ENCODE data around the gene ADAMTSL1. TPM values are rescaled to one million over a fixed set of nuclear protein-coding genes. Genes with fewer than 3 reads are reported as not detected.

ADAMTSL1 gene
- total and polyA plus RNA-seq, 2 of the 8 experiments (the other 6 are each of a cell fraction or from before 2014, with no cell fraction given), result 0.84 to 1.1 TPM

GRCh38 chr9:18810581-18810980 lies 336.6 kb downstream of the ADAMTSL1 start:
- TF ChIP-seq RXRA (IDR thresholded peaks at IDR 0.05; ENCODE audit: insufficient read depth, low read depth, low read length) (no peak), YY1 (IDR thresholded peaks at IDR 0.05; ENCODE audit: low read depth, low read length) (no peak), ASH2L (IDR thresholded peaks at IDR 0.05; ENCODE audit: low read length) (no peak), RNF2 (IDR thresholded peaks at IDR 0.05; ENCODE audit: borderline replicate concordance, low read depth, low read length, missing control alignments, poor library complexity, severe bottlenecking) (no peak), EGR1 (IDR thresholded peaks at IDR 0.05; ENCODE audit: borderline replicate concordance, low read depth, low read length) (no peak), SIX5 (IDR thresholded peaks at IDR 0.05; ENCODE audit: low read depth, low read length) (no peak), CHD2 (IDR thresholded peaks at IDR 0.05; ENCODE audit: low read length) (no peak), RBBP5 (IDR thresholded peaks at IDR 0.05; ENCODE audit: borderline replicate concordance, low read depth, low read length) (no peak), SIRT6 (IDR thresholded peaks at IDR 0.05; ENCODE audit: low read length) (no peak), HDAC6 (IDR thresholded peaks at IDR 0.05; ENCODE audit: low read depth, low read length) (no peak), CBX8 (IDR thresholded peaks at IDR 0.05; ENCODE audit: borderline replicate concordance, low read depth, low read length) (no peak), GTF2F1 (IDR thresholded peaks at IDR 0.05; ENCODE audit: borderline replicate concordance, low read depth, low read length) (no peak), SP2 (IDR thresholded peaks at IDR 0.05; ENCODE audit: low read length) (no peak)
- no peak overlapping the region for H3K56ac ChIP-seq (replicated peaks; ENCODE audit: insufficient read length, low read depth, low read length)
- no peaks in the 10 kb centered on the region for H3K79me2 ChIP-seq (ENCODE audit: control insufficient read depth in 1 of 2, insufficient read depth in 2 of 2, low read length in 2 of 2)
- no peak overlapping the region for H3K4me3 ChIP-seq (ENCODE audit: extremely low read depth in 1 of 4, insufficient read depth in 2 of 4, low read depth in 3 of 4, low read length in 4 of 4)
- peaks cover under 1 to 3% (median 2%) of the 10 kb centered on the region in 4 experiments; a peak in 3 of 7 replicates for H3K4me1 ChIP-seq (replicated peaks in 1 of 4; ENCODE audit: control insufficient read depth in 3 of 4, insufficient read depth in 4 of 4, low read length in 3 of 4)
- no peak overlapping the region for H4K91ac ChIP-seq (replicated peaks; ENCODE audit: insufficient read length, low read length)
- H3K4me2 ChIP-seq (ENCODE audit: insufficient read depth in 1 of 2, low read depth in 2 of 2, low read length in 2 of 2), result no peak overlapping the region
- no peak overlapping the region for H4K8ac ChIP-seq (ENCODE audit: extremely low read depth, insufficient read depth, low read length)
- H3K27me3 ChIP-seq (replicated peaks in 1 of 4; ENCODE audit: control insufficient read depth in 3 of 4, extremely low read depth in 1 of 4, insufficient read depth in 3 of 4, low read length in 3 of 4), result no peaks in the 10 kb centered on the region
- H3K18ac ChIP-seq (ENCODE audit: extremely low read depth, low read length), result no peak overlapping the region
- H2BK15ac ChIP-seq (ENCODE audit: low read length), result no peak overlapping the region
- no peak overlapping the region for H3K4ac ChIP-seq (replicated peaks; ENCODE audit: insufficient read length, low read depth, low read length)
- ChIA-PET CTCF (ENCODE audit: partially characterized antibody) (interaction anchor here (1.0 to 1.7 kb wide), 3 partner anchors 13 to 25 kb away, joined by 3 to 12 read pairs (median 4); no protein-coding TSS in a partner anchor), POLR2A (ENCODE audit: partially characterized antibody) (no interaction called here)
- no peaks in the 10 kb centered on the region for H3K79me1 ChIP-seq (ENCODE audit: low read depth, low read length)
- H2AFZ ChIP-seq (ENCODE audit: low read length), result no peak overlapping the region
- H2BK120ac ChIP-seq (replicated peaks; ENCODE audit: low read depth, low read length), result no peak overlapping the region
- no peak overlapping the region for H2BK5ac ChIP-seq (ENCODE audit: low read depth, low read length)
- no peak overlapping the region for H3K23ac ChIP-seq (ENCODE audit: insufficient read length)
- no peak overlapping the region for H2AK5ac ChIP-seq (ENCODE audit: low read depth, low read length)
- H3K14ac ChIP-seq (ENCODE audit: insufficient read length), result no peak overlapping the region
- H4K20me1 ChIP-seq (replicated peaks in 1 of 2; ENCODE audit: control insufficient read depth in 1 of 2, insufficient read depth in 2 of 2, low read length in 2 of 2), result no peaks in the 10 kb centered on the region
- no peak overlapping the region for H3K27ac ChIP-seq (ENCODE audit: low read depth, low read length)
- no peaks in the 10 kb centered on the region for H3K23me2 ChIP-seq (ENCODE audit: low read depth, low read length)
- H2BK20ac ChIP-seq (ENCODE audit: low read length), result no peak overlapping the region
- H3K9ac ChIP-seq (replicated peaks in 1 of 4; ENCODE audit: extremely low read depth in 1 of 4, low read depth in 3 of 4, low read length in 3 of 4), result no peak overlapping the region
- H4K5ac ChIP-seq (ENCODE audit: insufficient read length, low read depth, low read length), result no peak overlapping the region
- 93% methylated on average over 1 of the region's 1 CpG; no CpG with 5 or more reads in 1 of the 2 experiments for WGBS, 2 experiments (ENCODE audit: extremely low coverage in 1 of 2, insufficient coverage in 1 of 2, insufficient read length in 1 of 2, insufficient replicate concordance in 2 of 2, low coverage in 1 of 2, low lambda C conversion rate in 2 of 2, missing lambda C conversion rate in 1 of 2)
- H3K36me3 ChIP-seq (ENCODE audit: control insufficient read depth in 2 of 4, insufficient read depth in 4 of 4, low read length in 3 of 4), result no peaks in the 10 kb centered on the region
- DNase-seq (ENCODE audit: low read depth in 1 of 2, low spot score in 2 of 2) (no peak), FAIRE-seq (no peak)
- H3K9me3 ChIP-seq (ENCODE audit: insufficient read depth in 2 of 2, low read depth in 1 of 2, low read length in 1 of 2), result no peaks in the 10 kb centered on the region
- no peak overlapping the region for H2BK12ac ChIP-seq (ENCODE audit: low read depth, low read length)

Data from H1 (cell line).